Measurements from ENCODE around the gene RNF115. TPM values are rescaled to one million over a fixed set of nuclear protein-coding genes. Genes with fewer than 3 reads are reported as not detected.

Gene RNF115
- total RNA-seq, 5 donors from 2014 or later (not counting 1 experiment from before 2014, with no cell fraction given), result 12.0 to 17.5 (median 13.4) TPM

DNA sequence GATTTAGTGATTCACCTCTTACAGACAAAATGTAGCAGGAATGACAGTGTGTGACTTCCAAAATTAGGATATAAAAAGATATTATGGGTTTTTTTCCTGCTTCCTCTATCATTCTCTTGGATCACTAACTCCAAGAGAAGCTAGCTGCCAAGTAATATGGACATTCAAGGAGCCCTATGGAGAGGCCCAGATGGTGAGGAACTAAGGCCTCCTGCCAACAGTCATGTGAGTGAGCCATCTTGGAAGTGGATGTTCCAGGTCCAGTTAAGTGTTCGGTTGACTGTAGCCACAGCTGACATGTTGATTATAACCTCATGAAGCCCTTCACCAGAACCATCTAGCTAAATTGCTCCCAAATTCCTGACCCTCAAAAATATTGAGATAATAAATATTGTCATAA lies 65.8 kb downstream of the RNF115 start:
- ATAC-seq (replicated peaks in 1 of 4) (no peak), DNase-seq (no peak)
- Mint-ChIP-seq H3K9me3 (peaks cover 0 to 3% (median 0%) of the 10 kb centered on the region in 3 donors), H3K36me3 (peaks cover 56% of the 10 kb centered on the region), H3K27me3 (no peaks in the 10 kb centered on the region), H3K4me3 (no peak overlapping the region), H3K27ac (no peak overlapping the region), H3K4me1 (no peaks in the 10 kb centered on the region)
- no peak overlapping the region for H3K27ac ChIP-seq (ENCODE audit: low read length)
- H3K36me3 ChIP-seq (ENCODE audit: control insufficient read depth in 2 of 2, extremely low read depth in 1 of 2, insufficient read depth in 1 of 2, low read length in 1 of 2), result peaks cover 9 to 40% of the 10 kb centered on the region in 2 donors
- no peaks in the 10 kb centered on the region for H3K9me3 ChIP-seq
- POLR2A ChIA-PET, result no interaction called here
- no peaks in the 10 kb centered on the region for H3K27me3 ChIP-seq (replicated peaks in 1 of 2; ENCODE audit: control insufficient read depth in 2 of 2, extremely low read depth in 1 of 2, insufficient read depth in 2 of 2, low read length in 1 of 2)
- CTCF ChIA-PET, result no interaction called here
- no CpG with 5 or more reads among the region's 1 CpG for WGBS (ENCODE audit: insufficient coverage)
- H3K4me1 ChIP-seq (ENCODE audit: control insufficient read depth in 1 of 2, extremely low read depth in 1 of 2, insufficient read depth in 2 of 2, low read length in 2 of 2), result no peaks in the 10 kb centered on the region
- H3K4me3 ChIP-seq (ENCODE audit: control insufficient read depth in 1 of 2, extremely low read depth in 1 of 2, low read length in 1 of 2), result no peak overlapping the region

DNA sequence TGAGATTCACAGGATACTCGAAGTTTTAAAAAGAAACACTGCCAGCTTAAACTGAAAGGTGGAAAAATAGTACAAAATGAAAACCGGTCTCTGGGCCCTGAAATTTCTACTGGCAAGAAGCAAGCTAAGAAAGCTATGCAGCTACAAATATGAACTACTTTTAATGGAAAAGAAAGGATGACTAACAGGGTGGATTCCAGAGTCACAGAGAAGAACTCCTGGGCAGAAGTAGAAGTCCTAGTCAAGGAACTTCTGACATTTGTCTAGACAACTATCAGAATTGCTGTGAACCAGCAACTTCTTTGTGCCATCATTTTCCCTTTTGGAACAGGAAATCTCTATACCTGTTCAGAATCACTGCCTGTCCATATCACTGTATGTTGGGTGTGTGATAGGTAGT lies 66.5 kb downstream of the RNF115 start:
- Mint-ChIP-seq H3K4me3 (no peak overlapping the region), H3K4me1 (no peaks in the 10 kb centered on the region), H3K27ac (no peak overlapping the region), H3K36me3 (peaks cover 55% of the 10 kb centered on the region), H3K9me3 (peaks cover 0 to 3% (median 0%) of the 10 kb centered on the region in 3 donors), H3K27me3 (no peaks in the 10 kb centered on the region)
- H3K27me3 ChIP-seq (replicated peaks in 1 of 2; ENCODE audit: control insufficient read depth in 2 of 2, extremely low read depth in 1 of 2, insufficient read depth in 2 of 2, low read length in 1 of 2), result no peaks in the 10 kb centered on the region
- H3K27ac ChIP-seq (ENCODE audit: low read length), result no peak overlapping the region
- no peaks in the 10 kb centered on the region for H3K9me3 ChIP-seq
- DNase-seq (no peak), ATAC-seq (replicated peaks in 1 of 4) (no peak)
- ChIA-PET POLR2A (no interaction called here), CTCF (no interaction called here)
- WGBS (ENCODE audit: insufficient coverage), result no CpG with 5 or more reads among the region's 2 CpGs
- no peaks in the 10 kb centered on the region for H3K4me1 ChIP-seq (ENCODE audit: control insufficient read depth in 1 of 2, extremely low read depth in 1 of 2, insufficient read depth in 2 of 2, low read length in 2 of 2)
- H3K36me3 ChIP-seq (ENCODE audit: control insufficient read depth in 2 of 2, extremely low read depth in 1 of 2, insufficient read depth in 1 of 2, low read length in 1 of 2), result peaks cover 9 to 45% of the 10 kb centered on the region in 2 donors
- no peak overlapping the region for H3K4me3 ChIP-seq (ENCODE audit: control insufficient read depth in 1 of 2, extremely low read depth in 1 of 2, low read length in 1 of 2)

DNA sequence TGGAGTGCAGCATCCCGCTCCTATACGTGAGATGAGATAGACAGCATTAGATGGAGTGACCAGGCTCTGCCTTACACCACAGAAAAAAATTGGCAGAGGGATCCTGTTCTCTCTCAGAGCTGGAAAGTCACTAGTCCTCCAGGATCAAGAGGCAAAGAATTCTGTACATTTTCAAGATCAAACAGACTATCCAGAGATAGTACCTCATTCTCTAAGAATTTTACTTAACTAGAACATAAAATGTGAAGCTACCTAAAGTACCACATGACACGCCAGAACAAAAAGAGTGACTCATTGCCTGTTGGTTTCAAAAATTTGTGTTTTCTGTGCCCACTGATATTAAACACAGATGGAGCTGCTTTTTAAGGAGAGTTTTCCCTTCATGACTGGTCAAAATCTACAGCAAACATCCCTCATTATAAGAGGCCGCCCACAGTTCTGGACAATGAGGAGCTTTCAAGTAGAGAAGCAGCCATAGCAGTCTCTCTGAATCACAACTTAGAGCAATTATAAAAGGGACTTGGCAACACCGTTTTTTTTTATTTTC lies 72.3 kb downstream of the RNF115 start:
- Mint-ChIP-seq H3K9me3 (no peaks in the 10 kb centered on the region), H3K36me3 (peaks cover 53% of the 10 kb centered on the region), H3K27ac (no peak overlapping the region), H3K27me3 (no peaks in the 10 kb centered on the region), H3K4me1 (no peaks in the 10 kb centered on the region), H3K4me3 (no peak overlapping the region)
- Histone ChIP-seq H3K4me3 (ENCODE audit: control insufficient read depth in 1 of 2, extremely low read depth in 1 of 2, low read length in 1 of 2) (no peak overlapping the region), H3K27ac (ENCODE audit: low read length) (no peak overlapping the region), H3K27me3 (replicated peaks in 1 of 2; ENCODE audit: control insufficient read depth in 2 of 2, extremely low read depth in 1 of 2, insufficient read depth in 2 of 2, low read length in 1 of 2) (no peaks in the 10 kb centered on the region), H3K4me1 (ENCODE audit: control insufficient read depth in 1 of 2, extremely low read depth in 1 of 2, insufficient read depth in 2 of 2, low read length in 2 of 2) (no peaks in the 10 kb centered on the region), H3K36me3 (ENCODE audit: control insufficient read depth in 2 of 2, extremely low read depth in 1 of 2, insufficient read depth in 1 of 2, low read length in 1 of 2) (peaks cover 9 to 66% of the 10 kb centered on the region in 2 donors), H3K9me3 (no peaks in the 10 kb centered on the region)
- CTCF ChIA-PET, result no interaction called here
- DNase-seq (no peak), ATAC-seq (replicated peaks in 1 of 4) (no peak)
- POLR2A ChIA-PET, result no interaction called here
- 100% methylated on average over 1 of the region's 5 CpGs for WGBS (ENCODE audit: insufficient coverage)

DNA sequence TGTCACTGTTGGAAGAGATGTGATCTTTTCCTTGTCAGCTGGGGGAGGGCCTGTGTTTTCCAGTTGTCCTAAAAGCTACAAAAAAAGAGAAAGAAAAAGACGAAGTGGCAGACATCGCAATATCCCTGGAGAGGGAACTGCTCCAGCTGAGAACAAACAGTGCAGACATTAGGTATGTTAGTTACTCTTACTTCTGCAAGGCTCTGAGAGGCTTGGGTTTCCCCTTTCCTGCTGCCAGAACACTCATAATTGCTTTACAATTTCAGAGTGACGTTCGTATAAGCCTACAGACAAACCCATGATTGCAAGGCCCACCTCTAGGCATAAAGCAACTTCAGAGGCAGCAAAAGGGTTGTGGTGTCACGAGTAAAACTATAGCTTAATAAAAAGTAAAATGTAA lies 73.5 kb downstream of the RNF115 start:
- ChIA-PET POLR2A (no interaction called here), CTCF (no interaction called here)
- H3K36me3 Mint-ChIP-seq, result peaks cover 48% of the 10 kb centered on the region
- ATAC-seq (replicated peaks in 1 of 4) (no peak), DNase-seq (no peak)
- H3K27ac Mint-ChIP-seq, result no peak overlapping the region
- no peaks in the 10 kb centered on the region for H3K9me3 Mint-ChIP-seq
- no peaks in the 10 kb centered on the region for H3K27me3 Mint-ChIP-seq
- Histone ChIP-seq H3K9me3 (no peaks in the 10 kb centered on the region), H3K27me3 (replicated peaks in 1 of 2; ENCODE audit: control insufficient read depth in 2 of 2, extremely low read depth in 1 of 2, insufficient read depth in 2 of 2, low read length in 1 of 2) (no peaks in the 10 kb centered on the region), H3K4me3 (ENCODE audit: control insufficient read depth in 1 of 2, extremely low read depth in 1 of 2, low read length in 1 of 2) (no peak overlapping the region), H3K27ac (ENCODE audit: low read length) (no peak overlapping the region), H3K4me1 (ENCODE audit: control insufficient read depth in 1 of 2, extremely low read depth in 1 of 2, insufficient read depth in 2 of 2, low read length in 2 of 2) (no peaks in the 10 kb centered on the region), H3K36me3 (ENCODE audit: control insufficient read depth in 2 of 2, extremely low read depth in 1 of 2, insufficient read depth in 1 of 2, low read length in 1 of 2) (peaks cover 9 to 74% of the 10 kb centered on the region in 2 donors)
- H3K4me3 Mint-ChIP-seq, result no peak overlapping the region
- no peaks in the 10 kb centered on the region for H3K4me1 Mint-ChIP-seq
- no CpG with 5 or more reads among the region's 5 CpGs for WGBS (ENCODE audit: insufficient coverage)

DNA sequence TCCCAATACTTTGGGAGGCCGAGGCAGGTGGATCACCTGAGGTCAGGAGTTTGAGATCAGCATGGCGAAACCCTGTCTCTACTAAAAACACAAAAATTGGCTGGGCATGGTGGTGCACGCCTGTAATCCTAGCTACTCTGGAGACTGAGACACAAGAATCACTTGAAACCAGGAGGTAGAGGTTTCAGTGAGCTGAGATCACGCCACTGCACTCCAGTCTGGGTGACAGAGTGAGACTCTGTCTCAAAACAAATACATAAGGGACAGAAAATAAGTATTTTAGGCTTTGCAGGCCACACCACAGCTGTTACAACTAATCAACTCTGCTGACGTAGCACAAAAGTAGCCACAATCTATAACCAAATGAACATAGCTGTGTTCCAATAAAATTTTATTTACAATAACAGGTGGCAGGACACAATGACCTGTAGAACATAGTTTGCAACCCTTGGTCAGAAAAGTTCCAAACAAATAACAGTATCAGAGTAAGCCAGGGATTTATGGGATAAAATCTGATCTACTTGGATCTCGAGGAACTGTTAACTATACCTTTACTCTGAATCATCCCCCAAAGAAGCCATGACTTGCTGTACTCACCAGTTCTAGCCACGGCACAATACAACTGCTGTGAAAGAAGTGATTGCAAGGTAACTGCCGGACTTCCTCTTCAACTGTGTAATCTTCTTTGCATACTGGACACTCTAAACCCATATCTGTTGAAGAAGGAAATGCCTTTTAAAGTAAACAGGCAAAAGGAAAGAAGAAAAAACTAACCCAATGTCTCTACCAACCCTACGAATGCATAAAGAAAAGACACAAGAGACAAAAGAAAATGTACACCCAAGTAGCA lies 76.3 kb downstream of the RNF115 start:
- DNase-seq (no peak), ATAC-seq (replicated peaks in 1 of 4) (no peak)
- H3K4me1 Mint-ChIP-seq, result no peaks in the 10 kb centered on the region
- H3K9me3 Mint-ChIP-seq, result no peaks in the 10 kb centered on the region
- CTCF ChIA-PET, result no interaction called here
- Histone ChIP-seq H3K4me1 (ENCODE audit: control insufficient read depth in 1 of 2, extremely low read depth in 1 of 2, insufficient read depth in 2 of 2, low read length in 2 of 2) (no peaks in the 10 kb centered on the region), H3K36me3 (ENCODE audit: control insufficient read depth in 2 of 2, extremely low read depth in 1 of 2, insufficient read depth in 1 of 2, low read length in 1 of 2) (peaks cover 9 to 87% of the 10 kb centered on the region in 2 donors), H3K27ac (ENCODE audit: low read length) (no peak overlapping the region), H3K9me3 (no peaks in the 10 kb centered on the region), H3K27me3 (replicated peaks in 1 of 2; ENCODE audit: control insufficient read depth in 2 of 2, extremely low read depth in 1 of 2, insufficient read depth in 2 of 2, low read length in 1 of 2) (no peaks in the 10 kb centered on the region), H3K4me3 (ENCODE audit: control insufficient read depth in 1 of 2, extremely low read depth in 1 of 2, low read length in 1 of 2) (no peak overlapping the region)
- H3K4me3 Mint-ChIP-seq, result no peak overlapping the region
- peaks cover 68% of the 10 kb centered on the region for H3K36me3 Mint-ChIP-seq
- no peak overlapping the region for H3K27ac Mint-ChIP-seq
- 96% methylated on average over 5 of the region's 9 CpGs for WGBS (ENCODE audit: insufficient coverage)
- POLR2A ChIA-PET, result no interaction called here
- no peaks in the 10 kb centered on the region for H3K27me3 Mint-ChIP-seq

DNA sequence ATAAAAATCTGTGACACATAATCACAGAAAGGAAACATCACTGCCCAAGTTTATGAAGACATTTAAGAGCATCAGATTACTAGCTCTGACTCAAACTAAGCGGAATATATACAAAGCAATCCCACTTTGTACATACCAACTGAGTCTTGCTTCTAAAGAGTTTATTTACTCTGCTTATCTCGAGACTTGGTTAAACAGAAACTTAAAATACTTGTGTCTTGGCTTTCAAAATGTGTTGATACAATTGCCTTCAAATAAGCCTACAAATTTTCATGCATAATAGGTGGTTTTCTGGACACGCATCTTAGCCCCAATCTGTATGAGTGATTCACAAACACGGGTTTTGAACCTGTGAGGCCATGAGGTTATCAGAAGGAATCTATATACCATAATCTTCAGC lies 83.6 kb downstream of the RNF115 start:
- no peaks in the 10 kb centered on the region for H3K9me3 ChIP-seq
- Mint-ChIP-seq H3K27me3 (no peaks in the 10 kb centered on the region), H3K36me3 (peaks cover 40% of the 10 kb centered on the region), H3K4me3 (no peak overlapping the region), H3K4me1 (peaks cover 0 to 2% (median 0%) of the 10 kb centered on the region in 3 donors), H3K27ac (no peak overlapping the region), H3K9me3 (no peaks in the 10 kb centered on the region)
- POLR2A ChIA-PET, result no interaction called here
- H3K4me1 ChIP-seq (ENCODE audit: control insufficient read depth in 1 of 2, extremely low read depth in 1 of 2, insufficient read depth in 2 of 2, low read length in 2 of 2), result no peaks in the 10 kb centered on the region
- H3K4me3 ChIP-seq (ENCODE audit: control insufficient read depth in 1 of 2, extremely low read depth in 1 of 2, low read length in 1 of 2), result no peak overlapping the region
- CTCF ChIA-PET, result no interaction called here
- no peak overlapping the region for H3K27ac ChIP-seq (ENCODE audit: low read length)
- no peaks in the 10 kb centered on the region for H3K27me3 ChIP-seq (replicated peaks in 1 of 2; ENCODE audit: control insufficient read depth in 2 of 2, extremely low read depth in 1 of 2, insufficient read depth in 2 of 2, low read length in 1 of 2)
- peaks cover 0 to 22% of the 10 kb centered on the region in 2 donors for H3K36me3 ChIP-seq (ENCODE audit: control insufficient read depth in 2 of 2, extremely low read depth in 1 of 2, insufficient read depth in 1 of 2, low read length in 1 of 2)
- no peak for DNase-seq
- no peak for ATAC-seq (replicated peaks in 1 of 4)
- WGBS (ENCODE audit: insufficient coverage), result 100% methylated on average over 1 of the region's 4 CpGs

Data from T-cell (primary cell).